SJSA1 (cell line): ENCODE measurements around the gene LINC00305. TPM values are rescaled to one million over a fixed set of nuclear protein-coding genes. Genes with fewer than 3 reads are reported as not detected.

ENCODE experiments used
- DNase-seq, 2 experiments: peaks; one replicate each; pipeline ENCODE4 v3.0.0-alpha.2; 2015 to 2020; ENCODE audit warnings: low spot score in 2 of 2, low read depth in 1 of 2
- H3K27ac ChIP-seq: fragments of 250-450 bp; sonication (Bioruptor Pico); 2 replicates; pipeline ENCODE4 v1.5.1; 2020; ENCODE audit warnings: mild to moderate bottlenecking, moderate library complexity
- H3K27me3 ChIP-seq: fragments of 250-450 bp; sonication (Bioruptor Pico); replicated peaks from 2 replicates; pipeline ENCODE4 v1.5.1; 2020; ENCODE audit warnings: mild to moderate bottlenecking, moderate library complexity
- H3K36me3 ChIP-seq: fragments of 250-450 bp; sonication (Bioruptor Pico); 2 replicates; pipeline ENCODE4 v1.5.1; 2020; ENCODE audit warnings: mild to moderate bottlenecking
- H3K4me1 ChIP-seq: fragments of 250-450 bp; sonication (Bioruptor Pico); replicated peaks from 2 replicates; pipeline ENCODE4 v1.6.1; 2021; ENCODE audit warnings: mild to moderate bottlenecking
- H3K4me3 ChIP-seq: fragments of 250-450 bp; sonication (Bioruptor Pico); 2 replicates; pipeline ENCODE4 v1.5.1; 2020; ENCODE audit warnings: mild to moderate bottlenecking
- H3K9me3 ChIP-seq: fragments of 250-450 bp; sonication (Bioruptor Pico); replicated peaks from 2 replicates; pipeline ENCODE4 v1.5.1; 2020; ENCODE audit warnings: mild to moderate bottlenecking
- total RNA-seq: library from RNA; depleted of rRNA; stranded (reverse); fragments of >200 nt; shearing (Covaris generic); gene quantifications from 2 replicates; pipeline ENCODE4 v1.2.3, GENCODE V29; 2014

The LINC00305 gene
- total RNA-seq, 1 experiment from 2014 or later, result not detected

- no peak for DNase-seq
- H3K27ac ChIP-seq, result no peak overlapping the region
- H3K4me1 ChIP-seq, result no peaks in the 10 kb centered on the region
- H3K9me3 ChIP-seq, result no peaks in the 10 kb centered on the region
- H3K27me3 ChIP-seq, result no peaks in the 10 kb centered on the region
- H3K36me3 ChIP-seq, result no peaks in the 10 kb centered on the region
- H3K4me3 ChIP-seq, result no peak overlapping the region
Measured at GRCh38 chr18:64137914-64138313, 11.0 kb downstream of the LINC00305 start.

DNA sequence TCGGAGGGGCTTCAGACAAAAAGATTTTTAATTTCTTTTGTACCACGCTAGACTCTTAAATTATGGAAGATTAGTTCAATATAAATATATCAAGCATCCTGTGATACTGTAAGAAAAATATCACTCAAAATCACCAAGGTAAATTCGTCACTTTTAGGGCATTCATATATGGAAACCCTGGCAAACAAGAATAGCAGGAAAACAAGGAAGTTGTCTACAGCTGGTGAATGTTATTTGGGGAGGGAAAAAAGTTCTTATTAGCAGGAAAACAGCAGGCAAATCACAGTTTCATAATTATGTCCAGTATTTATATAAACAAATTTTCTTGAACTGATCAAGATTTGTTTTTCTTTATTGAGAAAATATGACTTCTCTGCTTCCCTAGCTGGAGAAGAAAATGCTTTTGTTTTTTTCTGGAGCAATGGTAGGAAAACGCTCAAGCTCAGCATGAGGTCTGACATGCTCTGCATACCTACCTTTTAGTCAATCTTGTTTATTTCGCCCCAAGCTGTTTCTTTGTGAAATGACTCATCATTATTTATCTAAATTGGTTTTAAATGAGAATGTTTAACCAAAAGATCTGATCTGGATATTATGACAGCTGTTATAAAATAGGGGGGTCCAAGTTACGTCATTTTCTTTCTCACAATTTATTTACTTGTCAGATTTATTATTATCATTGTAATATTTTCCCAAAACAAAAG lies 14.7 kb downstream of the LINC00305 start:
- no peaks in the 10 kb centered on the region for H3K9me3 ChIP-seq
- no peak overlapping the region for H3K4me3 ChIP-seq
- no peaks in the 10 kb centered on the region for H3K36me3 ChIP-seq
- H3K27me3 ChIP-seq, result no peaks in the 10 kb centered on the region
- H3K4me1 ChIP-seq, result no peaks in the 10 kb centered on the region
- H3K27ac ChIP-seq, result no peak overlapping the region
- DNase-seq, result no peak

DNA sequence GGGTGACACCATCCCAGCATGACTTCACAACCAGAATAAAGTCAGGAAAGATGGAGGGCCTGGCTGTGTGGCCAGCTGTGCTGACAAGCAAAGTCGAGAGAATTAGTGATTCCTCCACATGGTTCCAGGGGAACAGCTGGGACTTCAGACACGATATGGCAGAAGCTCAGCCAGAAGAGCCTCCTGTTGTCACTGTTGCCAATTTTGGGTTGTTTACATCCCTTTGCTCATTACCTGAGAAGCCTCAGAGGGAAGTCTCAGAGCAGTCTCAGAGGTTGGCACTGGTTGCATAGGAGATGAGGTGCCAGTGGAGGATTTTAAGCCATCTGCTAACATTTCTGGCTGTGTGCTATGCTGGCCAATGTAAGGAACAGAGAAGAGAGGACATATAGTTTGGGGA lies 16.0 kb downstream of the LINC00305 start:
- Histone ChIP-seq H3K27ac (no peak overlapping the region), H3K9me3 (no peaks in the 10 kb centered on the region), H3K4me1 (no peaks in the 10 kb centered on the region), H3K27me3 (no peaks in the 10 kb centered on the region), H3K36me3 (no peaks in the 10 kb centered on the region), H3K4me3 (no peak overlapping the region)
- DNase-seq, result no peak

DNA sequence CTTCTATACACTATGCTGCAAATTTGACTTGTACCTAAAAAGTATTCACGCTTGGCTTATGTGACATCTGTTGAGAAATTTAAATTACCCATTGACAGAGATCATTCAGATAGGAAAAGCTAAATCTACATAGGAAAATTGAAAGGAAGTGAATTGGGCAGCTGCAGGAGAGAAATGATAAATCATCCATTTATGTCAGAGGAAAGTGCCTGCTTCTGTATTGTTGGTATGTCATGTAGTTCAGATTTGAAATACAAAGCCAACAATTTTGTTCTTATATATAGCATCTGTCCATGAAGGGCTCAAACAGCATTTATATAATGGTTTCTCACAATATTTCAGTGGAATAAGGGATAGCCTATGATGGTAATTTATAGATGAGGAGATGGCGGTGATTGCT lies 17.6 kb downstream of the LINC00305 start:
- Histone ChIP-seq H3K4me1 (no peaks in the 10 kb centered on the region), H3K27me3 (no peaks in the 10 kb centered on the region), H3K4me3 (no peak overlapping the region), H3K27ac (no peak overlapping the region), H3K36me3 (no peaks in the 10 kb centered on the region), H3K9me3 (no peaks in the 10 kb centered on the region)
- DNase-seq, result no peak

DNA sequence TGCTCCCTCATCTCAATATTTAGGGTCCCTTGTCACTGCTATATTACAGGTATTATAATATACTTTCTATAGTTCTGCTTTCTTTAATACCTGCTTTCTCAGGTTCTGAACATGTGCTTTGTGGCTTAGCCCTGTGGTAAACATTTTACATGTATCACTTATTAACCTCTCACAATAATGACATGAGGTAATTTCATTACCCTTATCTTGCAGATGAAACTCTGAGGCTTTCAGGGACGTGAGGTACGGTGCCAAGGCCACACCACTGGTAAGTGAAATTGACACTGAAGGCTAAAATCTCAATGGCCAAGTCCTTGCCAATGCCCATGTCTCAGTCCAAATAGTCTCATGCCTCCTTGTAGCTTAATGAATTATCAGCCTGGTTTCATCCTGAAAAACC lies 21.7 kb downstream of the LINC00305 start:
- no peak for DNase-seq
- H3K4me1 ChIP-seq, result no peaks in the 10 kb centered on the region
- no peak overlapping the region for H3K27ac ChIP-seq
- H3K9me3 ChIP-seq, result no peaks in the 10 kb centered on the region
- no peaks in the 10 kb centered on the region for H3K36me3 ChIP-seq
- H3K27me3 ChIP-seq, result no peaks in the 10 kb centered on the region
- no peak overlapping the region for H3K4me3 ChIP-seq

DNA sequence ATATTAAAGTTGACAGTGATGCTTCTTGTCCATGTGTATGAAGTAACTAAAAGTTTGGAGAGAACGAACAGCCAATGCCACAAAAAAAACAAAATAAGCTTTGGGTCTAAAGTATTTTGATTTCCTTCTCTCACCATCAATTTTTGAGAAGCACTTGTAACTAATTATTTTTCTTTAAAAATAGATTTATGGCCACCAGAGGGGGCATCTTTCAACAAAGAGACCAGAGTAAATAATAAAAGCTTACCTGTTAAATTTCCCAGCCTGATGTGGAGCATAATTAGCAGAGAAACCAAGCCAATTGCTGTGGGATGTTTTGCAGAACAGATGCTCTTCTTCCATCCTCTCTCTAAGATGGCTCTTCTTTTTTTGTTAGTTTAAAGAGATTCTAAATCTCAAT lies 29.0 kb downstream of the LINC00305 start:
- no peaks in the 10 kb centered on the region for H3K4me1 ChIP-seq
- no peaks in the 10 kb centered on the region for H3K36me3 ChIP-seq
- no peaks in the 10 kb centered on the region for H3K9me3 ChIP-seq
- H3K27me3 ChIP-seq, result no peaks in the 10 kb centered on the region
- no peak overlapping the region for H3K4me3 ChIP-seq
- H3K27ac ChIP-seq, result no peak overlapping the region
- DNase-seq, result no peak

GRCh38 chr18:64118406-64118805 lies 30.5 kb downstream of the LINC00305 start:
- no peak for DNase-seq
- H3K4me1 ChIP-seq, result no peaks in the 10 kb centered on the region
- no peaks in the 10 kb centered on the region for H3K36me3 ChIP-seq
- no peak overlapping the region for H3K27ac ChIP-seq
- no peaks in the 10 kb centered on the region for H3K9me3 ChIP-seq
- H3K4me3 ChIP-seq, result no peak overlapping the region
- no peaks in the 10 kb centered on the region for H3K27me3 ChIP-seq

GRCh38 chr18:64116571-64117175 lies 32.2 kb downstream of the LINC00305 start:
- no peaks in the 10 kb centered on the region for H3K9me3 ChIP-seq
- H3K36me3 ChIP-seq, result no peaks in the 10 kb centered on the region
- no peaks in the 10 kb centered on the region for H3K27me3 ChIP-seq
- H3K4me1 ChIP-seq, result no peaks in the 10 kb centered on the region
- no peak overlapping the region for H3K27ac ChIP-seq
- DNase-seq, result no peak
- H3K4me3 ChIP-seq, result no peak overlapping the region

GRCh38 chr18:64115881-64116280 lies 33.0 kb downstream of the LINC00305 start:
- Histone ChIP-seq H3K27ac (no peak overlapping the region), H3K36me3 (no peaks in the 10 kb centered on the region), H3K4me3 (no peak overlapping the region), H3K4me1 (no peaks in the 10 kb centered on the region), H3K9me3 (no peaks in the 10 kb centered on the region), H3K27me3 (no peaks in the 10 kb centered on the region)
- DNase-seq, result no peak

DNA sequence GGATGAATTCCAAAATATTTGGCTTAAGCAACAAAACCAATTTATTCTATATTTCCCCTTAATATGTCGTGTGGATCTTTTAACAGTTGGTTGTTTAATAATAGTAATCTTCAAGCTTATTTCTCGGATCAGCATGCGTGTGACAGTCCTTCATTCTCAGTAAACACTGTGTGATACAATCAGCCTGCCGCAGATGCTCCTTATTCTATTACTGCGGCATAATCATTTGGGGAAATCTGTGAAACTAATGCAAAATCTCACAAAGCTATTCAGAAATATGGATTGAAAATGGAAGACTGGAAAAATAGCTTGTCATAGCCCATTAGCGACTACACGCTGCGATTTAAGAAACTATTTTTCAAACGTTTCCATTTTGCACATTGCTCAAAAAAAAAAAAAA lies 36.9 kb downstream of the LINC00305 start:
- no peaks in the 10 kb centered on the region for H3K36me3 ChIP-seq
- H3K4me3 ChIP-seq, result no peak overlapping the region
- DNase-seq, result no peak
- no peaks in the 10 kb centered on the region for H3K4me1 ChIP-seq
- H3K27ac ChIP-seq, result no peak overlapping the region
- H3K27me3 ChIP-seq, result no peaks in the 10 kb centered on the region
- H3K9me3 ChIP-seq, result no peaks in the 10 kb centered on the region

DNA sequence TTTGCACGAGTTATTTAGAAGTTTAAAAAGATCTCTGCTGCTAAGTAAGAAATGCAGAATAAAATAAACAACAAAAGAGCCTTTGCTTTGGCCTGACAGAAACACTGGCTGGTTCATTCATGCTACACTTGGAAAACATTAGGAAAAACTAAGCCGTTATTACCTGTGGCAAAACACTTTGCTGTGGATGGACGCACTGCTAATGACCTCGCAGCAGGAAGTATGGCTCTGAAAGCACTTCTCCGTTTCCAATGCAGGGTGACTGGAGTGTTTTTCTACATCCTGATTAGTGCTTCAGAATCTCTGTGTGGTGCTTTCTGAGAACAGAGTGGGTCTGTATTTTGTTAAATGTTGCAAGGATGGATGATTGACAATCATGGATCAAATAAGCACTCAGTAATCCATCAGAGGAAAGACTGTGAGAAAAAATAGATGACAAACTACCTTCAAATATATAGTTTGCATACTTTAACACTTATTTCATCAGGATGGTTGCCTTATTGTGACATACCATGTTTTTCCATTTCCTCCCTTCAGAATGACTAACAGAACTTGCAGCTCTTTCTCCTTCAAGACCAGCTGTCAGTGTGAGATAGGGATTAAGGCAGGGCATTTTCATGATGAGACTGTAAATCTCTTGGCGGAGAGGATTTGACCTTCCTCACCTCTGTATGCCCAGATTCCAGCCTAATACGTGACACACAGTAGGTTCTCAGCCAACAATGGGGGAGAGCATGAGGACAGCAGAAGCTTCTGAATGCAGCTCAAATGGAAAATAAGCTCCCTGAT lies 38.0 kb downstream of the LINC00305 start:
- no peak overlapping the region for H3K4me3 ChIP-seq
- no peaks in the 10 kb centered on the region for H3K4me1 ChIP-seq
- no peak for DNase-seq
- no peak overlapping the region for H3K27ac ChIP-seq
- H3K27me3 ChIP-seq, result no peaks in the 10 kb centered on the region
- no peaks in the 10 kb centered on the region for H3K9me3 ChIP-seq
- H3K36me3 ChIP-seq, result no peaks in the 10 kb centered on the region

DNA sequence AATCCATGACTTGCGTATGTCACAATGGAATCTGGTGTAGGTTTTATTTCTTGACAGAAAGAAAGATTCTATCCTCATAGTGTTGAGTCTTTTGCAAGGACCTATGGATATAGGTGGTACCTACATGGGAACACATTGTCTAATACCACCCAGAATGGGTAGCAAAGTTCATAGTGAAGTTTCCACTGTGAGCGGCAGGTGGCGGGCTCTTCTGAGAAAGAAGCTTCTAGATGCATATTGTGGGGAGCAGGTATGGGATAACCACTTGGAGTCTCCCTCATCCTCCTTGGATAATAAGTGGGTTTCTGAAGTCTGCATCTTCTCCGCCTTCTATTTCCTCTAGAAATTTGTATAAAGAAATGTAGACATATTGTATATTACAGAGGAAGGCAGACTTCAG lies 44.9 kb downstream of the LINC00305 start:
- DNase-seq, result no peak
- H3K27me3 ChIP-seq, result no peaks in the 10 kb centered on the region
- no peaks in the 10 kb centered on the region for H3K9me3 ChIP-seq
- no peaks in the 10 kb centered on the region for H3K4me1 ChIP-seq
- H3K4me3 ChIP-seq, result no peak overlapping the region
- no peak overlapping the region for H3K27ac ChIP-seq
- H3K36me3 ChIP-seq, result no peaks in the 10 kb centered on the region

DNA sequence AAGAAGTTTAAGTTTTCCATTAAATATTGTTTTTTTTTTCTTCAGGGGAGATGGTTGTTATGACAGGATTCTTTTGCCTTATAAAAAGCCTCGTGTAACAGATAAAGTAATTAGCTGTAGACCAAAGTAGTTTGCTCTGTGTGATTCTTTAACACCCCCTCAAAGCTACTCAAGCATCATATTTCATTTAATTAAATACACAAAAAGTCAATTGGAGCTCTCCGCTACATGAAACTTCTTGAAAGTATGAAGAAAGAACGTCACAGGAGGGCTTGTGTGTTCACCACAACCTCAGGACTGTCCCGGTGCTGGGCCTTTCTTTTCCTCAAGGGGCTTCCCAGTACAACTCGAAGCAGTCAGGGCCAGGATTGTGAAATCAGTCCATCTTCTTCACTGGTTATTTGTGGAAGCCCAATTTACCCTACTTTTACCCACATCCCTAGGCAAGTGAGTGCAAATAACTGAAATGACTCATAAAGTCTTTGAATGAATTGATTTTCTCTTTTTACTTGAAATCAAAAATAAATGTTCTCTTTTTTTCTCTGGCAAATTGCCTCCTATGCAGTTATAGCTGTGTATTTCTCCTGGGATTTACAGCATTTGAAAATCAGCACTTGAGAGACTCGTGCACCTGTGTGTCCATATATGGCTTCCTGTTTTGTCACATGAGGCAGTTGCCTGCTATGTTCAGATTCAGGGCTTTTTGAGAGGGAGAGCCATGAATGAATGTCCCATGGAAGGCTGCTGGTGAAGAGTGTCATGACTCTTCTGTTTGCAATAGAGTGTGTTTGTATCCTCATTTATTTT lies 48.6 kb downstream of the LINC00305 start:
- Histone ChIP-seq H3K9me3 (no peaks in the 10 kb centered on the region), H3K4me1 (no peaks in the 10 kb centered on the region), H3K27me3 (no peaks in the 10 kb centered on the region), H3K27ac (no peak overlapping the region), H3K36me3 (no peaks in the 10 kb centered on the region), H3K4me3 (no peak overlapping the region)
- no peak for DNase-seq

DNA sequence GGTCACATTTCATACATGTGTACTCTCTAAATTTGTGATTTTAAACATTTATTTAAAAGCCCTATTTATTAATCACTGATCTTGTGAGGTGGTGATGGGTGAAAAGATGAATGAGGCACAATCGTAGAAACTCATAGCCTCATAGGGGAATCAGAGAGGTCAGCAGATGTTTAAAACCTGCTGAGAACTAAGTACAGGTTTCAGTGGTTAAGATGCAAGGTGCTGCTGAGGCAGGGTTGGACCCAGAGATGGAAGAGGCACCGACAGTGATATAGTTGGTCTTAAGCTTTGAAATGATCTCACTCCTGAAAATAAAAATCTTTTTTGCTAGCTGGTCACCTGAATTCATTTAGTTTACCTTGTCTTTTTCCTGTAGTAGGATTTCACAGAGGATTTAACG lies 49.6 kb downstream of the LINC00305 start:
- H3K27ac ChIP-seq, result no peak overlapping the region
- no peak overlapping the region for H3K4me3 ChIP-seq
- no peaks in the 10 kb centered on the region for H3K9me3 ChIP-seq
- no peaks in the 10 kb centered on the region for H3K36me3 ChIP-seq
- DNase-seq, result no peak
- H3K4me1 ChIP-seq, result no peaks in the 10 kb centered on the region
- no peaks in the 10 kb centered on the region for H3K27me3 ChIP-seq
